NOMO-1 (cell line): ENCODE data around the gene SLC38A2.
"Not testable (repeated sequence)": the region's sequence is repeated elsewhere in the genome, so short reads cannot be mapped to it uniquely, and the experiment has no call there.

ENCODE experiments used
- DNase-seq, 2 experiments: peaks; one replicate each; lab custom pipeline; 2025; ENCODE audit not compliant: unreplicated experiment in 2 of 2; lab: John Stamatoyannopoulos, UW

SLC38A2 gene

DNA sequence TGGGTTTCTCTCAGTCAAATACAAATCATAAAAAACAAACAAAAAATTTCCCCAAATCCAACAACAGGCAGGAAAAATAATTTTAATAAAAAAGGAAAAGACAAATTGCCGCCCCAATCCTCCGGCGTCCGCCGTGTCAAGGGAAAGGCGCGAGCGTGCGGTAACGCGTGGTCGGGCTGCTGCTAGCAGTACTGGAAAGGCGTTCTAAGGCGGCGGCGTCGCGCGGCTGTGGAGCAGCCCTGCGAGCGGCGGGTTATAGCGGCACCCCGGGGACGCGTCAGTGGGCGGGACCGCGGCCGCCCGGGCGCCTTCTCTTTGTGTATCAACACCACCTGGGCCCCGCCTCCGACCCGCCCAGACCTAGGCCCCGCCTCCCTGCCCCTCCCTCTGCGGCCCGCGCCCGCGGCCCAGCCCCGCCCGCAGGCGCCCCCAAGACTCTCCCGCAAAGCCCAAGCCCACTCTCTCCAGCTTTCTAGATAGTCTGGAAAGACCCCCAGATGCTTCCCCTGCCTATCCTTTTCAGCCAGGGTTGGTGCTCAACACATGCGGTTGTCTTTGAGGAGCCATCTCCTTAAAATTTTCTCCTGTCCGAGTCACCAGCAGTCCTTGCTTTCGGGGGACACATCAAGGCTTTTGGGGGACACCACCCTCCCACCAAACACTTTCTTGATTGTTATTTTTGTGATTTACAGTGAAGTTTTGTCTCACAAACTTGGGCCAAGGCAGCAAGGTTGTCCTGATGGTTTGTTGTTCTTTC, at the start of gene SLC38A2:
Gene SLC38A2 (minus strand): TSS at position 230 of the 757 bp plus-strand sequence. CDS start 1,480 bp downstream, outside the sequence.
- DNase-seq: peak; percentile 79 to 94

DNA sequence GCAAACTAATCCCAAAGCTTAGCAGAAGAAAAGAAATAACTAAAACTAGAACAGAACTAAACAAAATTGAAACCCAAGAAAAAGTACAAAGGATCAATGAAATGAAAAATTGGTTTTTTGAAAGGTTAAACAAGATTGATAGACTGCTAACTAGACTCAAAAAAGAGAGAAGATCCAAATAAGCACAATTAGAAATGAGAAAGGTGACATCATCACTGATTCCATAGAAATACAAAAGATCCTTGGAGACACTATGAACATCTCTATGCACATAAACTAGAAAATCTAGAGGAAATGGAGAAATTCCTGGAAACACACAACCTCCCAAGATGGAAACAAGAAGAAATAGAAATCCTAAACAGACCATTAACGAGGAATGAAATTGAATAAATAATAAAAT, 47.1 kb upstream of the SLC38A2 start:
- no peak for DNase-seq

DNA sequence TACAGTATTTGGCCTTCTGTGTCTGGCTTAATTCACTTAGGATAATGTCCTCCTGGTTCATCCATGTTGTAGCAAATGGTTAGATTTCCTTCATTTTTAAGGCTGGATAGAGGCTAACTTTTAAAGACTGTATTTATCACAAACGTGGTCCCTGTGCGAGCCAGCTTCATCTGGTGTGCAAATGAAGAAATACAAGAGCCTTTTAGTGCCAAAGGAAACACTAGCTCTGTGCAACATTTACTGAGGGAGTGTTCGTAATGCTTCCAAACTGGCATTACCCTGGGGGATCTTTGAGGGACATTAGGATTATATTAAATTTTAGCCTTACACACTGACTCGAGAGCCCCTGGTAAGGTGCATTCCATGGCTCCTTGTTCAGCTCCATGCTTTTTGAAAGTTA, 43.0 kb upstream of the SLC38A2 start:
- DNase-seq: no peak

DNA sequence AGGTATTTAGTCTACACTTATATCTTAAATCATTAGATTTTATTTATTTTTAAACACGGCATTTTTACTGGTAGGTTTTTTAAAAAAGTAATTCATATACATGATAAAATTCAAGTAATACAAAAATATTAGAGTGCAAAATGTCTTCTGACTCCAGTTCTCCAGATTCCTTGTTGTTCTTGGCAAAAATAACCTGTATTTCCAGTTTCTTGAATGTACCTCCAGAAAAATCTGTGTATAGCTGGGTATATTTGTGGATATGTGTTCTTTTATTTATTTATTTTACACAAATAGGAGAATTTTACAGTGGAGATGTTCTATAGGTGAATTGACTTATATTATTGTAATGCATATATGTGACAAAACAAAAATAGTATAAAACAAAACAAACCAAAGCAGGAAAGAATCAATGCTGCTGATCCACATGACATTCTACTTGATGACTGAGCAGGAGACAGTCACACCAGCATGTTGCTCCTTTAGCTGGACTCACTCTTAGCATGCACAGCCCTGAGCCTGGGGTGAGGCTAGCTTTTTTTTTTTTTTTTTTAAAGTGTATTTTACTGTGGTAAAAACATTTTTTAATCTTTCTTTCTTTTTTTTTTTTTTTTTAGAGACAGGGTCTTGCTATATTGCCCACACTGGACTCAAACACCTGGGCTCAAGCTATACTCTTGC, 42.2 kb upstream of the SLC38A2 start:
- no peak for DNase-seq

DNA sequence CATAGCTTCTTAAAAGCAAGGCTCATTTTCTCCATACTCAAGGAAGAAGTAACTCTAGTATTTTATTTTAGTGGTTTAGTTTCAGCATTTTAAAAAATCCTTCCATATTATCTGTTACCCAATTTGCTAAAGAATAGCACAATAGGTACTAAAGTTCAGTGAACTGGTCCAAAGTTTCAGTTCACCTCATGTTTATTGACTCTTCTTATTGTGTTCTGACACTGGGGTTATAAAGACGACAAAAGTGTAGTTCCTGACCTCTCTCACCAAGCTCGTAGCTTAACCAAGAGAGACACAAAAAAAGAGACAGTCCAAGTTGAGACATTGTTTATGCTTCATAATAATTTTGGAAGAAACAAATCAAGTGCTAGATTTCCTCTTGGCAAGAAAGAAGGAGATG, 40.8 kb upstream of the SLC38A2 start:
- DNase-seq: no peak

GRCh38 chr12:46412857-46413256, 40.3 kb upstream of the SLC38A2 start:
- no peak for DNase-seq

- DNase-seq: no peak
Measured at GRCh38 chr12:46410495-46410894, 37.9 kb upstream of the SLC38A2 start.

DNA sequence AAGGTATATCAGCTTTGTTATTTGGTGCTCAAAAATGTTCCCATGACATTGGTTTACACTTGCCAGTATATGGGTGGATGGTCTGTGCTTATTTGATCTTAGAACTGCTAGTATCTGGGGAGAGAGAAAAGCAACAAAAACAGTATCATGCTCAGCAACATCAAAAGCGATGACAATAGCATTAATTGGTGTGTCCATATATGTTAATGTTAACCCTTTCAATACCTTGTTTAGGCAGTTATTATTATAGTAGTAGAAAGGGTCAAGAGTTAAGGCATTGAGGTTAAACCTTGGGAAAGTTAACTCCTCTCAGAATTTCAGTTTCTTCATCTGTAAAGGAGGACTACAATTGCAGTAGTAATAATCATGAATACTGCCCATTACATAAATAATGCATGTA, 37.4 kb upstream of the SLC38A2 start:
- no peak for DNase-seq

- DNase-seq: no peak
Measured at GRCh38 chr12:46409342-46409741, 36.8 kb upstream of the SLC38A2 start.

DNA sequence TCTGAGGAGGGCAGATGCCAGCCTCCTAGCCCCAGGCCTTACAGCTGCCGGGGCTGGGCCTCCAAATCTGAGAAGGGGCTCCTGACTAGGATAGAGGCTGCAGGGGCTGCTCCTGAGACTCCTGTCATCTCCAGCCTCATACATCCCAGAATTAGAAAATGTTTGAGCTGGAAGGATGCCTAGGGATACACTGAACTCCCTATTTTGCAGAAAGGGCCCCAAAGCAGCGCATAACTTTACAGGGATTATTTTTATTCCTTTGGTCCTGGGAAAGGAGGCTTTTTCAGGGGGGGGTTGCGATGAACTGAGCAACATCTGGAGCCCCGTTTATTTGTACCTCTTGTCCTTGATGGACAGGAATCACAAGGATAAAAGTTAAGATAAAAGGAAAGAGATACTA, 35.9 kb upstream of the SLC38A2 start:
- DNase-seq: no peak

DNA sequence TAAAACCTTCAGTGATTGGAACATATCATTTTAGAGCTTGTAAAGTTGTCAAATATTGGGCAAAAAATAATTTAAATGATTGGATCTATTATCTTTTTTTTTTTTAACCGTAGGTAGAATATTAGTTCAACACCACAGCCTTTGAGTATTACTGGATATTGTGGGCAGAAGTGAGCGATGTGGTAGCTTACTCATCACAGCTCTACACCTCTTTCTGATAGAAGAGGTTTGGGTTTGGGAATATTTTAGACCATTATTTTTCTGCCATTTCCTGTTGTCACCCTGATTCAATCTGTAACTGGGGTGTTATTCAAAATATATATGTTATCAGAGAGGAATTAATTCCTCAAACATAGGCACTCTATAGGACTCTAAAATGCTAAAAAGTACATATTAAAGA, 34.8 kb upstream of the SLC38A2 start:
- no peak for DNase-seq

- no peak for DNase-seq
Measured at GRCh38 chr12:46406352-46407027, 33.9 kb upstream of the SLC38A2 start.

GRCh38 chr12:46404733-46405132, 32.2 kb upstream of the SLC38A2 start:
- no peak for DNase-seq

DNA sequence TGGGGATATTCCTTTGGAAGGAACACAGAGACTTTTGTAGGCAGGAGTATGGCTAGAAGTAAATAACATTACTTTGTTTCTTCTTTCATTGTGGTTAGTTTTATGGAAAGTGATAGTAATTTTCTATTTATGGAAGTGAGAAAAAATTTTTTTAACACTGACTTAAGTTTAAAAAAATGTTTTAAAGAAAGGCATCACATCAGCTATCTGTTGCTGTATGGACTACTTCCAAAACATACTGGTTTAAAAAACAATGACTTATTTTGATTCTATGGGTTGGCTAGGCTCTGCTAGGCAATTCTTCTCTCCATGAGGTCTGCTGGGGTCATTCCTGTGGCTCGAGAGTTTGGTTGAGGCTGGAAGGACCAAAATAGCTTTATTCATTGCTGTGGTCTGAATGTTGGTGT, 31.7 kb upstream of the SLC38A2 start:
- DNase-seq: no peak

DNA sequence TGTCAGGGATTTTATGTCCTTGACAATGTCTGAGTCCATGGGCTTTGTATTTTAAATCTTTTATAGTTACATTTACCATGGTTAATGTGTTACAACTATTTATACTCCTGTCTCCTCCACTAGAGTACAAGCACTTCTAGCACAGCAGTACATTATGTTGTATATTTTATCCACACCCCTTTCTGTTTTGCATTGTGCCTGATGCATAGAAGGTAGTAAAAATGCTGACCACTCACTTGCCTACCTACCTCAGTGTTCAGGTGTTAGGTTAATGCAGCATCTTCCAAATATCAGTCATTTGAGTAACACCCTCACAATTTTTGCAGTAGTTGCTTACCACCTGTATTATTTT, 31.1 kb upstream of the SLC38A2 start:
- no peak for DNase-seq

DNA sequence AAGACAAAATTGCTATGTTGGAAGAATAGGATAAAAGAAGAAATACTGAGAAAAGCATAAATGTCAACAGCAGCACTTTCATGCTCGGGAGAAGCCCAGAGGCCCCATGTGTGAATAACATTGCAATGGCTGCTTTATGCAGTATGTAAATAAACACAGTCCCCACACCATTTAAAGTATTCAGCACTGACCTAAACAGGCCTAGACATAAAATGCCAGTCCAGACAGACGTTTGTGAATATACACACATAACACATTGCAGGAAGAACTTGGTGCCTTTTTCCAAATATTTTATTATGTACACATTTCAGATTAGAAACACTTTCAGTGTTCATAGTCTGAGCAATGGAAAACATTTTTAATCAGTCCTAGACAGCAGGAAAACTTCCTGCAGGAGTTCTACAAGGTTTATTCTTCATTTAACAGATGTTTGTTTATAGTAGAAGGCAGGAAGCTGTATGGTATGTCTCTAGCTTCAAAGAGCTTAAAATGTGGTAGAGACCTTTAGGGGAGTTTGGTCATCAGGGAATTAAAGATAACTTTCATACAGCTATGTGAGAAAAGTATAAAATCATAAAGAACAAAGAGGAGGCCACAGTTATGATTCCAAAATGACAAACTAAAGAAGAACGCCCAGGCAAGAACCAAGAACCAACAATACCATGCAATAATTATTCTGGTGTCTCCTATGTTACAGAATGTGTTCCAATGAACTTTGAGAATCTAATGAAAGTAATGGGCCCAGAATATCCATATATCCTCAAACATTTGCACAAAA, 30.6 kb upstream of the SLC38A2 start:
- DNase-seq: no peak

DNA sequence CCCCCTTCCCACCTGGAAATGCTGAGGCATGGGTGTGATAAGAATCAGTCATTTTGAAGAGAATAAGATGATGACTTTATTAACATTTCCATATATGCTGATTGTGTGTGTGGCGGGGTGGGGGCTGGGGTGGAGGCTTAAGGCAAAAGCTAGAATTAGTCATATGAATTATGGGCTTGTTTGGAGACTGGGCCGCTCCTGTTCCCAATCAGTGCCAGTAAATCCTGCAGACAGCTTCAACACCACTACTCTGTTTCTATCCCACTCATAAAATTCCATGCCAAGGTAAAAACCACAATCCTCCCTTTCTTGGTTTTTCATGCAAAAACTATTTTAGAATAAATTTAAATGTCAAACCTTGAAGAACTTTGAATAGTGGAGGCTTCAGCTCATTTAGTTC, 29.9 kb upstream of the SLC38A2 start:
- DNase-seq: no peak

DNA sequence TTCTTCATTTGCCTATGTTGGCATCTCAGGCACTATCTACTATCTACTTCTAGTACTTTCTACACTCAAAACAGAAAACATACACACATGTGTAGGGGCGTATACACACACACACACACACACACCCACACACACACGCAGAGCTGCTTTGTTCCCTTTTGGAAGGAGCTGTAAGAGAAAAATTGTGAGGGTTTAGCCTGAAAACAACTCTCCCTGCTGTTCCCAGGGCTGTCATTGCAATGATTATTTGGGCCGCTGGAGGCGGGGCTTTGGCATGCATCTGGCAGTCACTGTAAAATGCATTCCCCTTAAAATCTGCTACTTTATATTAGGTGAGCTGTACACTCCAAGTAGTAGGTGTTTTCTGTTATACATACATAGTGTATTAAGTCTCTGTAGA, 29.1 kb upstream of the SLC38A2 start:
- DNase-seq: no peak

DNA sequence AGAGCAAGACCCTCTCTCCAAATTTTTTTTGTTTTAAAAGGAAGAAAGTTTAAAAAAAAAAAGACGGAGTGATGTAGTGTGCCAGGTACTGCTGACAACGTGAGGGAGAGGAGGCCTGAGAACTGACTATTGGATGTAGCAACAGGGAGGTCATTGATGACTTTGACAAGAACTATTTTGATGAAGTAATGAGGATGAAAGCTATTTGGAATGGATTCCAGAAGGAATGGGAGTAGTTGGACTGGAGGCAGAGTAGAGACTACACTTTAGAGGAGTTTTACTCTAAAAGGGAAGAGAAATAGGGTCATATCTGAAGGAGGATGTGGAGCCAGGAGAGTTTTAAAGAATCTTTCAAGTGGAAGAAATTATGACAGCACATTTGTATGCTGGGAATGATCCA, 27.8 kb upstream of the SLC38A2 start:
- DNase-seq: no peak

- DNase-seq: not testable (repeated sequence)
Measured at GRCh38 chr12:46399461-46400248, 27.1 kb upstream of the SLC38A2 start.
